Heart left ventricle (tissue), 13 donors: ENCODE measurements around the gene RNF130.

Source experiments
- CTCF ChIP-seq, 12 donors: fragments of 200-600 bp; sonication (generic) in 4 of 12; IDR thresholded peaks; one replicate each; pipeline versions ENCODE4 v1.5.0 to v1.8.0; 2018 to 2022; ENCODE audit warnings: antibody characterized with exemption in 12 of 12, mild to moderate bottlenecking in 5 of 12
- POLR2A ChIP-seq, 2 donors: fragments of 450-650 bp; IDR thresholded peaks; one replicate each; pipeline ENCODE4 v1.6.1; 2017; ENCODE audit warnings: antibody characterized with exemption in 2 of 2, mild to moderate bottlenecking in 2 of 2, moderate library complexity in 2 of 2
- donor health status: ischemic (EF 13 %, LVEDD 7.1; RV severe dilation, severe dysfunction).
- donor health status: DM: no; HTN: yes; CAD: no.
- donor health status: DM: no; HTN: no; CAD: no.
- donor health status: ischemic (EF 25% LVEDD 6.9; RV normal size, moderate dysfunction).
- donor health status: ischemic (EF 25% LVEDD 5.7; RV mildly dilated, moderate dysfunction).
- donor health status: ischemic (EF 35%, LVEDD 5.7; RV mildly dilated, moderate dysfunction).
- donor health status: nonischemic (EF 11% LVEDD 7.7; RV severe dilation, severe dysfunction).
- donor health status: DM: yes; HTN: yes; CAD: no.
- donor health status: PGD.
- donor health status: ischemic (EF 29% LVEDD 5.4; RV normal size, mild dysfunction).
- donor health status: nonischemic (EF 23%, LVEDD 6.1; RV moderate dilation, normal function).

GRCh38 chr5:180052211-180052818 lies 19.2 kb downstream of the RNF130 start:
- TF ChIP-seq CTCF (IDR thresholded peaks at IDR 0.05) (no peak), POLR2A (IDR thresholded peaks at IDR 0.05) (no peak)
